Frontal cortex (tissue), 4 donors: ENCODE data around the gene CSTF3. TPM values are rescaled to one million over a fixed set of nuclear protein-coding genes. Genes with fewer than 3 reads are reported as not detected.
A peak's percentile ranks its signal among the peaks of the same experiment; 100 is the strongest.
"Not testable (repeated sequence)": the region's sequence is repeated elsewhere in the genome, so short reads cannot be mapped to it uniquely, and the experiment has no call there.

Experiments used
- DNase-seq, 2 donors: peaks; one replicate each; pipeline ENCODE4 v3.0.0; 2012; ENCODE audit warnings: low spot score in 2 of 2
- FAIRE-seq: peaks from 2 replicates; lab custom pipeline; 2012; peaks lifted over from hg19 to GRCh38; lab: Jason Lieb, UNC
- total RNA-seq: library from RNA; depleted of rRNA; stranded (reverse); fragments of >200 nt; gene quantifications from one replicate; pipeline ENCODE4 v1.2.3, GENCODE V29; 2014
- donor health status: control.
- donor health status: control.
- donor health status: control.

CSTF3 gene
- total RNA-seq: 66.9 TPM

DNA sequence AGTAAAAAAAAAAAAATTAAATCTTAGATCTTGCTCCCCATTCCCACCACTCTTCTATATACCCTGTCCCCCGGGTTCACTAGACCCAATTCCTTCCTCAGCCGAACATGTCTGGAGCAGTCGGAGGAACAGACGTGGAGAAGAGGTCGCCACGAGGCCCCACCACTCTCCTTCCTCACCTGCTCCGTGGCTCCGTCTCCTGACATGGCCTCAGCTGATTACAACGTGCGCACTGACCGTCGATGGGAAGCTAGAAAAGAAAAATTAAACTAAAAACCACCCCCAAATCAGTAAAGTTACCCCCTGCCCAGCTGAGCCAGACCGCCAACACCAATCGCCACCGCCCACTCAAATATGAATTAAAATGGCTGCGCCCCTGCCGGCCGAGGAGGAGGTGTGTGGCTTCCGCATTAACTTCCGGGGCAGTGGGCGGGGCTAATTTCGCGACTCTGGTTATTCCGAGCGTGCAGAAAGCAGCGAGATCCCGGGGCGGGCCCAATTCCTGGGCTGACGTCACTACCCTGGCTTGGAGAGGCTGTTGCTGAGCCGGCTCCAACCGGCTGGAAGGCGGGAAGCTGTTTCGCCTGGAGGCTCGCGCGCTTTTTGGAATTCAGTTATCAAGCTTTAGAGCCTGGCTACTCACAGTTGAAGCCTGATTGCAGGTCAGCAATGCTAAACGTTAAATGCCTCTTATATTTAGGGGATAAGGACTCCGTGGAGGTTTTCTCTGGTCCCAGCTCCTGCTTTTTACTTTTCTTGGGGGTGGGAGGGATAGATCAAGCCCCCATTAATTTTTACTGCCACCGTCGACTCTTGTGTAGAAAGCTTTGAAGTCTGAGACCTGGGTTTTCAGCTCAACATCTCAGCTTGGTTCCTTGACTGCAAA, at the start of gene CSTF3:
Gene CSTF3 (minus strand): TSS at position 361 of the 886 bp plus-strand sequence. CDS start 155 bp downstream, at position 206.
- DNase-seq: peak; percentile 79 to 94

DNA sequence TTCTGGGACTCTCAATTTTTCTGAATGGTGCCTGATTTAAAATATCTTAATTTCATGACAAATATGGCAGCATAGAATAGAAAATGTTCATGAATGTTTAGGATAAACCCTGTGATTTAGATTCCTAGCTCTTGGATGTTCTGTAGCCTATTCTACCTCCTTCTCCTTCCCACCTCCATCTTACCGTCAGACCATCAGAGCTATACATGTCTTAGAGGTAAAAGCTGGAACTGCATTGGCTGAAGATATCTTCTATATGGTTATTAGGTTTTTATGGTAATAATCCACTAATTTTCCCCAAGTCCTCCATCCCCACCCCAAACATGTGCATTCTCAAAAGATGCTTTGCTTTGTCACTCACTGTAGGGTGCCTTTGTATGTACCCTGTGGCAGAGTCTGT, 46.9 kb upstream of the CSTF3 start:
- FAIRE-seq: no peak
- DNase-seq: no peak

More for the DNA sequence above, at the start of gene CSTF3:
- FAIRE-seq: peak; percentile 96

DNA sequence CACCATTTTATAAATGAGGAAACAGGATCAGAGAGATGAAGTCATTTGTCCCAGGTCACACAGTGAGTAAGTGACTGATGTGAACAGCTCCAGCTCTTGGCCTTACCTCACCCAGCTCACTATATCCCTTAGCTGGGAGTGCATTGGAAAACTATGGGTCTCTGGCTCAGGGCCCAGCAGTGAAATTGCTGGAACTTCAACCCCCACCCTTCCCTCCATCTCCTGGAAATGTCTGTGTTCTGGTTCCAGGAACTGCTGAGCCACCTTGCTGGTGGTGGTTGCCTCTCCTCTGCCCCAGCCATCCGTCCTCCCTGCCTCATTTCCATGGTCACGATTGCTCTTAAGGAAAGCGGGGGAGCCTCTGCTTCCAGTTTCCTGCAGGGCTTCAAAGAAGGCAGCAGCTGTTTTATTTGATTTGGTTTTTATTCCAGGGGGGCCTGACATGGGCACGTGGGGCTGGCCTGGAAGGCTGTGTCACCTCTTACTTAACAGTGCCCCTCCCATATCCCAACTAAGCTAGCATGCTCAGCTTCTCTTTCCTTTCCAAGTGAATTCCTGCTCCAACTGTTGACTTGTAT, 46.2 kb upstream of the CSTF3 start:
- no peak for DNase-seq
- FAIRE-seq: no peak

DNA sequence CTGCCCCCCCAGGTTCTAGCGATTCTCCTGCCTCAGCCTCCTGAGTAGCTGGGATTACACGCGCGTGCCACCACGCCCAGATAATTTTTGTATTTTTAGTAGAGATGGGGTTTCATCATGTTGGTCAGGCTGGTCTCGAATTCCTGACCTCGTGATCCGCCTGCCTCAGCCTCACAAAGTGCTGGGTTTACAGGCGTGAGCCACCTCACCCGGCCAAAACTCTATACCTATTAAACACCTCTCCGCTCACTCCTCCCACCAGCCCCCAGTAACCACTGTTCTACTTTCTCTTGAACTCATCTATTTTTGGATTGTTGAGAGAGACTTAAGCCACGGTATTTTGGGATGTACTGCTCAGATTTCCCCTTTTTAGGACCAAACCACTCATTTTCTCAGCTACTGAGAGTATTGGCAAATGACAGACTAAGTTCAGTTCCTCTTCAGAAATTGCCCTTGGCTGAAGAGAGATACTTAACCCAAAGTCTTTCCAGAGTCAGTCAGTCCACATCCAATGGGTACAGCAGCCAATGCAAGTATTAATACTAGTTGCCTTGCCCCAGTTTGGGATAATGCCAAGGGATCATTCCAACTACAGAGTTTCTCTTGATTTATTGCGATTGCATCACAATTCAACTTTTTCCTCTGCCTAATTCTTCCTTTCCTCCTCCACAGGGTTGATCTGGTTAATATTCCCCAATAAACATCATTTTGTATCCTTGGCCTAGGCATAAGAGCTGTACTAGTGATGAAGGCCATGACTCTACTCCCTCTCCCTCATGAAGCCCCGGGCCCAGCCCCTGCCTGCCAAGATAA, 36.8 kb upstream of the CSTF3 start:
- FAIRE-seq (no peak), DNase-seq (no peak)

DNA sequence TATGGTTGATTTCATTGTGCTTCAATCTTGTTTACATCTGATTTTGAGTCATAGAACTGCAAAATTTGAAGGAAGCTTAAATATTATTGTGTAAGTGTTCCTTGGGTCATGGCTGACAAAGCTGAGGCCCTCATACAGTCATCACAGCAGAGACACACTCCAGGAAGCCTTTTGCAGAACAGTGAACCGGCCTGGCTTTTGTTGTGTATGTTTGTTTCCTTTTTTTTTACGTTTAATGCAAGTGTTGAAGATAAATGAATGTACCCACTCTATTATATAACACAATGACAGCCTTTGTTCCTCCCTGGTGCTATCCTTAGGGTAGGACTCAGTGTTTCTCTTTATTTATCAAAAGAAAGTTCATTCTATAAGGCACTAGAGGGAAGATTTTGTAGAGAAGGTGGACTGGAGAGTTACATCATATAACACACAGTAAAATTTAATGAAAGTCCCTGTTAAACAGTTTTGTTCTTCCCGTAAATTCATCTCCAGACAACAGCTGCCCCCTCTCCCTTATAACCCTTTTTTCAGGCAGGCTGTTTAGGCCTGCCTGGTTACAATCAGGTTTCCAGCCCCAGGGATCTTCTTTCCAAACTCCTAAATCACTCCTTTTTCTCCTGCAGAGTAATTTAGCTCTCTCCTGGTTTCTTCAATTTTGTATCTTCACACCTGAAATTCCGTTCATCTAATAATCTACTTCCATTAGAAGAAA, 34.3 kb upstream of the CSTF3 start:
- FAIRE-seq: no peak
- no peak for DNase-seq

DNA sequence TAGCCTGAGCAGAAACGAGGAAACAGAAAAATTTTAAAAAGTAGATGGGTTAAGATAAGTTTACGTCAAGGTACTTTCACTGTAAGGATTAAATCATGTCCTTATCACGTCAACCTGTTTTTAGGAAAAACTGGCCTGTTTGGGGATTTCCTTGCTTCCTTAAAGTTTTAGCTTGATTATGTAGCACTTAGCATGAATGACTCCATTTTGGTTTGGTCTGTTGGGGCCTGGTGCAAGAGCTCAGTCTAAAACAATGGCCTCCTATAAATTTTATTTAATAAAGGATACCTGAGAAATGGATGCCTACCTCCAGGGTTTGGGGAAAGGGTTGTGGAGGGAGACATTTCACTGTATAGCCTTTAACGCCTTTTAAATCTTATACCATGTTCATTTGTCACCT, 33.2 kb upstream of the CSTF3 start:
- DNase-seq: no peak
- no peak for FAIRE-seq

DNA sequence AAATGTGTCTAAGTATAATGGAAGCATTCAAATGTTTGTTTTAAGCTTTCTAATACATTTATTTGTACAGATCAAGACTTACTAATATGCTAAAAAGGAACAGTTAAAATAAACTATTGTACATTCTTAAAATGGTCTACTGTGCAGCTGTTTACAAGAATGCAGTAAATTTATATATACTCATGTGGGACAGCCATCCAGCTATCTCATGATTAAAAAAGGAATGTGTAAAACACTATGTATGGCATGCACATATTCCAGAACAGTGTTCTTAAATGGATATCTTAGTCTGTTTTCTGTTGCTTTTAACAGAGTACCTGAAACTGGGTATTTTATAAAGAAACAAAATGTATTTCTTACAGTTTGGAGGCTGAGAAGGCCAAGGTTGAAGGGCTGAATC, 30.2 kb upstream of the CSTF3 start:
- no peak for DNase-seq

DNA sequence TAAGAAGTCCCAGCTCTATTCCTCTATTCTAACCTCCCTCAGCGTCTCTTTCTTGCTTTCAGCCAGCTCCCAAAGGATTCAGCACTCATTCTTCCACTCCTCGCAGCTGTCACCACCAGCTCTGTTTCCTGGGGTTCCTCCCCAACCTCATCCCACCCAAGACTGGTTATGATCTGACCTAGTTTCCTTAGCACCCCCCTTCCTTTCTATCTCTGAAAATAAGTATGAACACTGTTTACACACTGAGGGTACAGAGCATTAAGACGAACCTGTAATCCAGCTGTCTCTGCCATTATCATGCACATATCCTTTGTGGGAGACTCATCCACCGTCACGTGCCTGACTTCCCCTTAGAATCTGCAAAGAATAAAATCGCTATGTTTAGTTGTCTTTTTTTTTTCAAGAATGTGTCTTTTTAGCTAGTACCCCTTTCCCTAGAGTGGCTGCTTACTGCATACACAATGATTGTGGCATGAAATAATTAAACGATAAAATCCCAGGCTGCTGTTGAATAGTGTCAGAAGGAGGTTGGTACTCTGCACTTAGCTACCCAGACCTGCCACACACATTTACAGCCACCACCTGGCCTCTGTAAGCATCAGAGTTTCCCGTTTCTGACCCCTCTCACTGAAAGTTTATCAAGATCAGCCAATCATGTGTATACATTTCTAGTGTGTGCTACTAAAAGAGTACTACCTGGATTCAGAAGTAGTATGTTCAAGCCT, 26.9 kb upstream of the CSTF3 start:
- FAIRE-seq: no peak
- no peak for DNase-seq

More for the DNA sequence above, 30.2 kb upstream of the CSTF3 start:
- no peak for FAIRE-seq

DNA sequence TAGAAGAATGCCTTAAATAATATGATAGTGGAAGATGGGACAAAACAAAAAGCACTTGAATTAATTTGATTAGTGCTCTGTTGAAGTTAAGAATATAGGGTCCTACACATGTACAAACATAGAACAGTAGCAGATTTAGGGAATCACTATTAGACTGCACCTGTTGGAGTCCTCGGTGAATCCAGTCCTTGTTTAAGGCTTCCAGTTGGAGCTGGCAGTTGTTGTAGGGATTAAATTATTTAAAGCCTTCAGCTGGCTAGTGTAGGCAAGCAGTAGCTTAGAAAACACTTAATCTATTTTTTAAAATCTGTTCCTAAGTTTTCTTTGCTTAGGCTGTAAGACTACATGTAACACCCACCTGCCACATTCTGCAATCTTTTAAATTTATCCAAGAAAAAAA, 24.5 kb upstream of the CSTF3 start:
- no peak for FAIRE-seq
- DNase-seq: no peak

DNA sequence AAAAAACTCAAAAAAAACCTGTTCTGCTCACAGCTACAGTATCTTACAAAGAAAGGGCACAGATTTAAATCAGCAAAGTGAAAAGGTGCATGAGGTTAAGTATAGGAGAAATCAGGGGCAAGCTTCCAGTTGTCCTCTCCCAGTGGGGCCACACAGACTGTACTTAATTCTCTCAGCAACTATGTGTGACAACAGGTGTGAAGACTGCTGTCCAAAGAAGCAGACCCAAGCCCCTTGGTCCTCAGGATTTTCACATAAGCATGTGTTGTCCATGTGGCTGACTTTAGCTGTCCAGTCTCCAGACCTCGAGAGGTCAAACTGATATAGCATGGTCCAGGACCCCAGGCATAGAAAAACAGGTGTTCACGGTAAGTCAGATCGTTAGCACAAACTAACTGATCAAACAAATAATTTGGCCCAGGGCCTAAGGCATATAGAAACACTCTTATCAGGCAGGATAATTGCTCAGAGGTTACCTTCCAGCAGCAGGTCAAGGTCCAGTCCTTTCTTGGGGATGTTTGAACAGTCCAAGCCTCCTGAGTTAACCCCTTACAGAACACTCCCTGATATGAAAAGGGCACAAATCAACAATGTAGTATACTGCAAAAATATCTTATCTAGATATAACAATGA, 21.1 kb upstream of the CSTF3 start:
- DNase-seq: no peak
- FAIRE-seq: no peak

DNA sequence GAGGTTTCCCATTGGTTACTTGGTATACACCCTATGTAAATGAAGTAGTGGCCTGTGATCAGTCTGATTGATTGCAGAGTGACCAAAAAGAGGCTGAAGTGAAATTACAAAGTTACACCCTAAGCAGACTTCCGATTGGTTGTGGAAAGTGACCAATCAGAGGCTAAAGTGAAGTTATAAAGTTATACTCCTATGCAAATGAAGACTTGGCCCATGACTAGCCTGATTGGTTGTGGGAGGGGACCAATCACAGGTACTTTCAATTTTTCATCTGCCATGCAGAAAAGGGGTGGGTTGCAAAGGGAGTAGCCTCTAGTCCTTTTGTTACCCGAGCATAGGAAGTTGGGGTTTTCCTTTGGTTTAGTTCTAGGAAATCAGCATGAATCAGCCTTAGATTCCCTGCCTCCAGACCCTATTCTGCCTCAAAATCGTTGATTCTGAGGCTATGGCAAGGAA, 18.1 kb upstream of the CSTF3 start:
- FAIRE-seq: no peak

DNA sequence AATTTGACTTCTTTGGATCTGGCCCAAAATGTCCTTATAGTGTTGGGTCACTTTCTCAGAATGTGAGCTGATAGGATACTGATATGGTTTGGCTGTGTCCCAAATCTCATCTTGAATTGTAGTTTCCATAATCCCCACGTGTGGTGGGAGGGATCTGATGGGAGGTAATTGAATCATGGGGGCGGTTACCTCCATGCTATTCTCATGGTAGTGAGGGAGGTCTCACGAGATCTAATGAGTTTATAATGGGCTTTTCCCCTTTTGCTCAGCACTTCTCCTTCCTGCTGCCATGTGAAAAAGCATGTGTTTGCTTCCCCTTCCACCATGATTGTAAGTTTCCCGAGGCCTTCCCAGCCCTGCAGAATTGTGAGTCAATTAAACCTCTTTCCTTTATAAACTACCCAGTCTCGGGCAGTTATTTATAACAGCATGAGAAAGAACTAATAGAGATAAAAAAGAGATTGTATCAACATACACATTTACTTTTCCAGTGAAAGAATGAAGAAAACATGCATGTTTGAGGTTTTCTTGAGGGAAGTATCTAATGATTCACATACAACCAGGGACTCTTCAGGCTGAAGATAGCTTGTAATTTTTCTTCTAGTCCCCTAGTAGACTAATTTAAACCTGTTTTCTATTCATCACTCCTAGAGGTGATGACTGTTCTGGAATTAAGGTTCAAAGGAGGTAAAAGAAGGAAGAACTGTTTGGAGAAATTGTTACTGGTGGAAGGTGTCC, 17.3 kb upstream of the CSTF3 start:
- FAIRE-seq: no peak
- no peak for DNase-seq

More for the DNA sequence above, 18.1 kb upstream of the CSTF3 start:
- no peak for DNase-seq

DNA sequence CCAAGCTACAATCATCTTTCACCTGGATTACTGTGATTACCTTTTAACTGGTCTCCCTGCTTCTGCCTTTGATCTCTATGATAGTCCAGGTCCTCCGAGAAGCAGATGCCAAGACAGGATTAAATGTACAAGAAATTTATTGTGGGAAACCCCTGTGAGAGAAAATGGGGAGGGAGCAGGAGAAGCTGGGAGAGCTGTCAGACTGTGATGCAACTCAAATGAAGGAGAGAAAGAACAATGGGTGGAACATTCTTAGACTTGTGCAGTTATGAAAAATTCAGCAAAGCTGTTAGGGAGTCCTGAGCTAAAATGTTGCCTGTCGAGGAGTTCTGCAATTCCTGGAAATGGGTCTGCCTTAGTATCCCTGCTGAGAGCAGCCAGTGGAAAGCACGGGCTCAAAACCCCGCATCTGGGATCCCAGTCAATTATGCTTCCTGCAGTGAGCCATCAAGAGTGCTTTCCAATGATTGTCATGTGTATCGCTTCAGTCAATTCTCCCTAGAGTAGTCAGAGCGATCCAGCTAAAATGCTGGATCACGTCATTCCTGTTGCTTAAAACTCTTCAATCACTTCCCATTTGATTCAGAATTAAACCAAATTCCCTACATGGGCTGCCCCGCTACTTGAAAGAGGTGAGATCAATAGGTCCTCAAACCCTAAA, 16.5 kb upstream of the CSTF3 start:
- FAIRE-seq (no peak), DNase-seq (no peak)

DNA sequence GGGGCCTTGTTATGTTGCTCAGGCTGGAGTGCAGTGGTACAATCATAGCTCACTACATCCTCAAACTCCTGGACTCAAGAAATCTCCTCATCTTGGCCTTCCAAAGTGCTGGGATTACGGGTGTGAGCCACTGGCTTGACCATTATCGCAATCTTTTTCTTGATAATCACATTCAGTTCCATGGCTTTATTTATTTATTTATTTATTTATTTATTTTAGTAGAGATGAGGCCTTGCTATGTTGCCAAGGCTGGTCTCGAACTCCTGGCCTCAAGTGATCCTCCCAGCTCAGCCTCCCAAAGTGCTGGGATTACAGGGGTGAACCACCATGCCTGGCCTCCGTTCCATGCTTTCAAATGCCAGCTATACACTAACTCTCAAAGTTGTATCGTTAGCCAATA, 15.5 kb upstream of the CSTF3 start:
- DNase-seq, FAIRE-seq: not testable (repeated sequence)

DNA sequence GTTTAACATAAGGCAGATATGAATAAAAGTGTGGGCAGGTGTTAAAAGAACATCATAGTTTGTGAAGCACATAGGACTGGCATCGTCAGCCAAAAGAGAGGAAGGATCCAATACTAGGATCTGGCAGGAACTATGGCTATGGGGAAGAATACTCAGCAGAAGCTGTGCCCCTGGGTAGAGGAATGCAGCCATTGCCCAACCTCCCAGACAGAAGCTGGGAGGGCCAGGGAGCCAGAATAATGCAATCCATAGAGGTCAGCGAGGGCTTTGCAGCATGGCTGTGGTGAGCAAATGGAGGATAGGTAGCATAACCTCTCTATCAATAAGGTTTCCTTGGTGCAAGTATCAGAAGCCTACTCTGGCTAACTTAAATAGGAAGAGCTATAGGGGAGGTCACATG, 11.7 kb upstream of the CSTF3 start:
- DNase-seq: no peak

DNA sequence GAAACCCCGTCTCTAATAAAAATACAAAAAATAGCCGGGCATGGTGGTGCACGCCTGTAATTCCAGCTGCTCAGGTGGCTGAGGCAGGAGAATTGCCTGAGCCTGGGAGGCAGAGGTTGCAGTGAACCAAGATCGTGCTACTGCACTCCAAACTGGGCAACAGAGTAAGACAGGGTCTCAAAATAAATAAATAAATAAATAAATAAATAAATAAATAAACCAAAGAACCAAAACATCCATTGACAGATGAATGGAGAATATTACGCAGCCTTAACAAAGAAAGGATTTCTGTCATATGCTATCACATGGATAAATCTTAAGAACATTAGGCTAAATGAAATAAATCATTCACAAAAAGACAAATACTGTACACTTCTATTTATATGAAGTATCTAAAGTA, 11.1 kb upstream of the CSTF3 start:
- FAIRE-seq: no peak

More for the DNA sequence above, 11.7 kb upstream of the CSTF3 start:
- FAIRE-seq: no peak

DNA sequence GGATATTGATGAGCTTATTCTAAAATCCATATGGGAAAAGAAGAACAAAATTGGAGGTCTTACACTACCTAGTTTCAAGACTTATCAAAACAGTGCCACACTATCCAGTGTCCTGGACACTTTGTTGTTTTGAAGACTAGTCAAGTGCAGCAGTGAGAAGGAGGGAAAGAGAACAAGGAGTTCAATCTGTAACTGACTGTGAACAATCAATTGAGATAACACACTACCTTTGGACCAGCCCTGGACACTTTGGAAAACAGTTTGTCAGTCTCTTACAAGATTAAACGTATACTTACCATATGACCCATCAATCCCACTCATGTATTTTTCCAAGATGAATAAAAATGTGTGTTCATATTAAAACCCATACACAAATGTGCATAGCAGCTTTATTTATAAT, 10.0 kb upstream of the CSTF3 start:
- DNase-seq (no peak), FAIRE-seq (no peak)

More for the DNA sequence above, 11.1 kb upstream of the CSTF3 start:
- no peak for DNase-seq
